Measurements from ENCODE around the gene LRRC1. TPM values are rescaled to one million over a fixed set of nuclear protein-coding genes. Genes with fewer than 3 reads are reported as not detected.

The LRRC1 gene
- total and polyA plus RNA-seq, 2 of the 13 experiments (the other 11 are each of a cell fraction or from before 2014, with no cell fraction given) = 15.6 to 27.7 TPM

GRCh38 chr6:53894091-53894490 is 99.3 kb downstream of the LRRC1 start (continued):
- no peak for TF ChIP-seq NFAT5 (CRISPR knock-in tag; IDR thresholded peaks at IDR 0.05)
- no peak for TF ChIP-seq KDM2A (CRISPR knock-in tag; IDR thresholded peaks at IDR 0.05; ENCODE audit: borderline replicate concordance, low read depth)
- no peak for TF ChIP-seq CEBPZ (IDR thresholded peaks at IDR 0.05; ENCODE audit: low read length)
- TF ChIP-seq GLI4 (CRISPR knock-in tag; IDR thresholded peaks at IDR 0.05; ENCODE audit: borderline replicate concordance) = no peak
- TF ChIP-seq ETV6 (CRISPR knock-in tag; conservative IDR thresholded peaks at IDR 0.05) = no peak
- no peak for TF ChIP-seq PCBP1 (IDR thresholded peaks at IDR 0.05; ENCODE audit: borderline replicate concordance, low read depth, low read length)
- no peak for TF ChIP-seq DNMT1 (CRISPR knock-in tag; IDR thresholded peaks at IDR 0.05)
- no peak for TF ChIP-seq MZF1 (CRISPR knock-in tag; IDR thresholded peaks at IDR 0.05; ENCODE audit: borderline replicate concordance)
- TF ChIP-seq SMAD9 (CRISPR knock-in tag; IDR thresholded peaks at IDR 0.05) = no peak
- no peak for TF ChIP-seq RFX5 (IDR thresholded peaks at IDR 0.05; ENCODE audit: low read depth, low read length)
- TF ChIP-seq NBN (conservative IDR thresholded peaks at IDR 0.05) = no peak
- no peak for TF ChIP-seq CREB3 (CRISPR knock-in tag; IDR thresholded peaks at IDR 0.05)

Measured in HepG2 (cell line).